ENCODE measurements around the gene UCP3. TPM values are rescaled to one million over a fixed set of nuclear protein-coding genes. Genes with fewer than 3 reads are reported as not detected.
"Not testable (repeated sequence)": the region's sequence is repeated elsewhere in the genome, so short reads cannot be mapped to it uniquely, and the experiment has no call there.

UCP3 gene
- total RNA-seq, 2 experiments from 2014 or later: 0.69 to 0.73 TPM

GRCh38 chr11:73989156-73989555 lies 19.7 kb downstream of the UCP3 start:
- intact Hi-C loops (cut with DNase I, micrococcal nuclease): loop anchor here in 1 of 2 experiments (10.0 kb wide), 1 partner anchor 756 kb away; the partner anchor contains the start of gene RNF169
- H3K36me3 Mint-ChIP-seq (ENCODE audit: low read depth): no peaks in the 10 kb centered on the region
- no peak for ATAC-seq
- no peak for DNase-seq
- H3K27ac Mint-ChIP-seq: no peak overlapping the region
- H3K4me1 Mint-ChIP-seq: peaks cover 40% of the 10 kb centered on the region
- H3K9me3 Mint-ChIP-seq (ENCODE audit: low read depth): no peaks in the 10 kb centered on the region
- no peaks in the 10 kb centered on the region for H3K27me3 Mint-ChIP-seq
- ChIA-PET POLR2A (no interaction called here), CTCF (no interaction called here)
- no peak overlapping the region for H3K4me3 Mint-ChIP-seq

- Mint-ChIP-seq H3K9me3 (ENCODE audit: low read depth) (no peaks in the 10 kb centered on the region), H3K4me1 (peaks cover 48% of the 10 kb centered on the region), H3K36me3 (ENCODE audit: low read depth) (no peaks in the 10 kb centered on the region), H3K27ac (no peak overlapping the region), H3K27me3 (no peaks in the 10 kb centered on the region), H3K4me3 (no peak overlapping the region)
- ChIA-PET POLR2A (no interaction called here), CTCF (no interaction called here)
- intact Hi-C loops (cut with DNase I, micrococcal nuclease): loop anchor here in 1 of 2 experiments (10.0 kb wide), 1 partner anchor 757 kb away; the partner anchor contains the start of gene RNF169
- DNase-seq (no peak), ATAC-seq (no peak)
Measured at GRCh38 chr11:73988227-73988626, 20.7 kb downstream of the UCP3 start.

GRCh38 chr11:73985661-73986060 lies 23.2 kb downstream of the UCP3 start:
- ATAC-seq; H3K27ac Mint-ChIP-seq; DNase-seq; H3K9me3 Mint-ChIP-seq (ENCODE audit: low read depth); H3K4me3 Mint-ChIP-seq; H3K27me3 Mint-ChIP-seq: not testable (repeated sequence)
- Mint-ChIP-seq H3K4me1 (peaks cover 36% of the 10 kb centered on the region), H3K36me3 (ENCODE audit: low read depth) (peaks cover 18% of the 10 kb centered on the region)
- ChIA-PET POLR2A (interaction anchor here (0.6 to 2.3 kb wide), 2 partner anchors 9 to 376 kb away, joined by 3 to 22 read pairs; no protein-coding TSS in a partner anchor), CTCF (interaction anchor here (0.7 kb wide), 1 partner anchor 22 kb away, joined by 3 read pairs; no protein-coding TSS in a partner anchor)
- intact Hi-C loops (cut with DNase I, micrococcal nuclease): loop anchor here in 1 of 2 experiments (10.0 kb wide), 1 partner anchor 759 kb away; the partner anchor contains the start of gene RNF169

- peaks cover 33% of the 10 kb centered on the region for H3K36me3 Mint-ChIP-seq (ENCODE audit: low read depth)
- H3K4me3 Mint-ChIP-seq: peak overlapping the region; percentile 89
- no peak for DNase-seq
- peak overlapping the region; percentile 96 for H3K27ac Mint-ChIP-seq
- intact Hi-C loops (cut with DNase I, micrococcal nuclease): loop anchor here (1.0 to 10.0 kb wide), 13 partner anchors 11 to 761 kb away; partner anchors contain the start of genes C2CD3 (in 2 of the 2), PPME1 (in 2 of the 2), LIPT2 (in 1 of the 2) and PGM2L1 (in 1 of the 2)
- ATAC-seq: no peak
- ChIA-PET POLR2A (interaction anchor here (0.6 to 2.3 kb wide), 4 partner anchors 11 to 102 kb away, joined by 3 to 22 read pairs (median 6); no protein-coding TSS in a partner anchor), CTCF (interaction anchor here (0.6 to 1.2 kb wide), 8 partner anchors 11 to 404 kb away, joined by 3 to 5 read pairs (median 3); partner anchors contain the start of gene UCP3)
- H3K27me3 Mint-ChIP-seq: no peaks in the 10 kb centered on the region
- peaks cover 52% of the 10 kb centered on the region for H3K4me1 Mint-ChIP-seq
- H3K9me3 Mint-ChIP-seq (ENCODE audit: low read depth): no peaks in the 10 kb centered on the region
Measured at GRCh38 chr11:73983741-73984538, 24.9 kb downstream of the UCP3 start.

GRCh38 chr11:73982990-73983740 lies 25.7 kb downstream of the UCP3 start:
- DNase-seq: peak; percentile 96
- ChIA-PET POLR2A (interaction anchor here (0.6 to 4.5 kb wide), 9 partner anchors 12 to 103 kb away, joined by 3 to 66 read pairs (median 8); no protein-coding TSS in a partner anchor), CTCF (interaction anchor here (0.6 to 1.9 kb wide), 6 partner anchors 10 to 598 kb away, joined by 3 to 5 read pairs (median 3); partner anchors contain the start of gene UCP3)
- Mint-ChIP-seq H3K9me3 (ENCODE audit: low read depth) (no peaks in the 10 kb centered on the region), H3K4me3 (peak overlapping the region; percentile 89), H3K36me3 (ENCODE audit: low read depth) (peaks cover 41% of the 10 kb centered on the region), H3K27me3 (no peaks in the 10 kb centered on the region), H3K27ac (peak overlapping the region; percentile 96), H3K4me1 (peaks cover 60% of the 10 kb centered on the region)
- ATAC-seq: peak; percentile 84
- intact Hi-C loops (cut with DNase I, micrococcal nuclease): loop anchor here (1.0 to 10.0 kb wide), 15 partner anchors 12 to 762 kb away; partner anchors contain the start of genes C2CD3 (in 2 of the 2), PPME1 (in 2 of the 2), COA4 (in 1 of the 2) and FAM168A (in 1 of the 2)

GRCh38 chr11:73982595-73982989 lies 26.3 kb downstream of the UCP3 start, which contains the start of gene UCP2:
Gene UCP2, minus strand, starts transcription at chr11:73982843. Its CDS starts 4,465 bp downstream, at chr11:73978378.
- ATAC-seq (peak; percentile 67), DNase-seq (peak; percentile 92)
- Mint-ChIP-seq H3K27ac (peak within 1 kb of the TSS; percentile 96), H3K9me3 (ENCODE audit: low read depth) (no peaks in the 10 kb centered on the region), H3K27me3 (no peaks in the 10 kb centered on the region), H3K4me1 (peaks cover 65% of the 10 kb centered on the region), H3K36me3 (ENCODE audit: low read depth) (peaks cover 46% of the 10 kb centered on the region), H3K4me3 (peak within 1 kb of the TSS; percentile 89)
- CTCF ChIA-PET: interaction anchor here (0.6 to 1.9 kb wide), 5 partner anchors 9 to 598 kb away, joined by 3 to 5 read pairs (median 5); partner anchors contain the start of genes C2CD3 and PPME1
- intact Hi-C loops (cut with DNase I, micrococcal nuclease): loop anchor here (1.0 to 10.0 kb wide), 9 partner anchors 38 to 762 kb away; partner anchors contain the start of genes C2CD3 (in 1 of the 2), COA4 (in 1 of the 2), FAM168A (in 1 of the 2) and PAAF1 (in 1 of the 2)
- POLR2A ChIA-PET: interaction anchor here (0.6 to 4.5 kb wide), 9 partner anchors 12 to 188 kb away, joined by 3 to 66 read pairs (median 5); partner anchors contain the start of genes C2CD3 and PPME1

GRCh38 chr11:73981051-73981805 lies 27.7 kb downstream of the UCP3 start:
- CTCF ChIA-PET: interaction anchor here (0.6 to 2.1 kb wide), 8 partner anchors 11 to 804 kb away, joined by 3 to 13 read pairs (median 5); partner anchors contain the start of genes C2CD3 and PPME1
- DNase-seq (no peak), ATAC-seq (no peak)
- Mint-ChIP-seq H3K27ac (peak overlapping the region; percentile 95), H3K27me3 (no peaks in the 10 kb centered on the region), H3K4me3 (peak overlapping the region; percentile 89), H3K9me3 (ENCODE audit: low read depth) (no peaks in the 10 kb centered on the region), H3K4me1 (peaks cover 78% of the 10 kb centered on the region), H3K36me3 (ENCODE audit: low read depth) (peaks cover 60% of the 10 kb centered on the region)
- POLR2A ChIA-PET: interaction anchor here (0.5 to 4.5 kb wide), 15 partner anchors 9 to 190 kb away, joined by 3 to 66 read pairs (median 3); partner anchors contain the start of genes C2CD3 and PPME1
- intact Hi-C loops (cut with DNase I, micrococcal nuclease): loop anchor here (5.0 to 10.0 kb wide), 3 partner anchors 191 to 764 kb away; partner anchors contain the start of genes C2CD3 (in 1 of the 2), PGM2L1 (in 1 of the 2), PPME1 (in 1 of the 2) and RNF169 (in 1 of the 2)

GRCh38 chr11:73980001-73980961 lies 28.6 kb downstream of the UCP3 start:
- H3K27me3 Mint-ChIP-seq: no peaks in the 10 kb centered on the region
- no peaks in the 10 kb centered on the region for H3K9me3 Mint-ChIP-seq (ENCODE audit: low read depth)
- peaks cover 78% of the 10 kb centered on the region for H3K4me1 Mint-ChIP-seq
- H3K36me3 Mint-ChIP-seq (ENCODE audit: low read depth): peaks cover 68% of the 10 kb centered on the region
- ATAC-seq (peak; percentile 45), DNase-seq (peak; percentile 82)
- H3K4me3 Mint-ChIP-seq: peak overlapping the region; percentile 89
- POLR2A ChIA-PET: interaction anchor here (0.5 to 4.5 kb wide), 18 partner anchors 8 to 612 kb away, joined by 3 to 66 read pairs (median 4); partner anchors contain the start of genes PGM2L1 and POLD3
- intact Hi-C loops (cut with DNase I, micrococcal nuclease): loop anchor here (5.0 to 10.0 kb wide), 3 partner anchors 192 to 765 kb away; partner anchors contain the start of genes C2CD3 (in 1 of the 2), PGM2L1 (in 1 of the 2), PPME1 (in 1 of the 2) and RNF169 (in 1 of the 2)
- CTCF ChIA-PET: interaction anchor here (0.5 to 2.1 kb wide), 12 partner anchors 10 to 327 kb away, joined by 3 to 13 read pairs (median 4); no protein-coding TSS in a partner anchor
- peak overlapping the region; percentile 95 for H3K27ac Mint-ChIP-seq
